HUES64 (cell line): ENCODE data around the gene SLC25A27.
"Not testable (repeated sequence)": the region's sequence is repeated elsewhere in the genome, so short reads cannot be mapped to it uniquely, and the experiment has no call there.

ENCODE experiments used
- H3K27ac ChIP-seq: 2 replicates; pipeline ENCODE4 v1.7.0; 2013; ENCODE audit warnings: low read depth, low read length, inconsistent platforms
- H3K27me3 ChIP-seq: 2 replicates; pipeline ENCODE4 v1.6.1; 2013; ENCODE audit warnings: mild to moderate bottlenecking, low read length; ENCODE audit not compliant: insufficient read depth
- H3K36me3 ChIP-seq: 2 replicates; pipeline ENCODE4 v1.6.1; 2013; ENCODE audit warnings: mild to moderate bottlenecking, low read length; ENCODE audit not compliant: insufficient read depth
- H3K4me1 ChIP-seq: 2 replicates; pipeline ENCODE4 v1.6.1; 2013; ENCODE audit warnings: mild to moderate bottlenecking, low read length, moderate library complexity; ENCODE audit not compliant: insufficient read depth
- H3K4me3 ChIP-seq: 2 replicates; pipeline ENCODE4 v1.5.1; 2013; ENCODE audit warnings: mild to moderate bottlenecking, low read length, moderate library complexity
- H3K9ac ChIP-seq: 2 replicates; pipeline ENCODE4 v1.6.1; 2013; ENCODE audit warnings: mild to moderate bottlenecking, low read depth, low read length
- H3K9me3 ChIP-seq: 2 replicates; pipeline ENCODE4 v1.6.1; 2013; ENCODE audit warnings: low read depth, low read length; ENCODE audit not compliant: insufficient read depth
- WGBS: fragments of 150-250, 120-280 bp; methylation state at CpG from one replicate; pipeline ENCODE4 v1.1.7; 2013; ENCODE audit warnings: missing lambda C conversion rate; 5-methylcytosine and 5-hydroxymethylcytosine counted together

SLC25A27 gene

DNA sequence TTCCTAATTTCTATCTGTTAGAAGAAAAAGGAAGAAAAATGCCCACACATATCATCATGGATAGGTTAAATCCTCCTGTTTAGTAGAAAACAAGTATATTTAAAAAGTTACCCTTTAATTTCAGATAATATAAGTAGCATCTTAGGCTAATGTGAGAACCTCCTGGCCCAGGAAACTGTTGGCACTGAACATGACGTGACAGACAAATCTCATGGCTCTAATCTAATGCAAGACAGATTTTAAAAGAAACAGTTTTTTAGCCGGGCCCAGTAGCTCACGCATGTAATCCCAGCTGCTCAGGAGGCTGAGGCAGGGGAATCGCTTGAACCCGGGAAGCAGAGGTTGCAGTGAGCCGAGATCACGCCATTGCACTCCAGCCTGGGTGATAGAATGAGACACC, 23.1 kb upstream of the SLC25A27 start:
- no peaks in the 10 kb centered on the region for H3K36me3 ChIP-seq
- 96% methylated on average over 7 of the region's 7 CpGs for WGBS
- no peaks in the 10 kb centered on the region for H3K27me3 ChIP-seq
- no peak overlapping the region for H3K4me3 ChIP-seq
- H3K9ac ChIP-seq, result no peak overlapping the region
- H3K9me3 ChIP-seq, result no peaks in the 10 kb centered on the region
- H3K4me1 ChIP-seq, result no peaks in the 10 kb centered on the region
- H3K27ac ChIP-seq, result no peak overlapping the region

DNA sequence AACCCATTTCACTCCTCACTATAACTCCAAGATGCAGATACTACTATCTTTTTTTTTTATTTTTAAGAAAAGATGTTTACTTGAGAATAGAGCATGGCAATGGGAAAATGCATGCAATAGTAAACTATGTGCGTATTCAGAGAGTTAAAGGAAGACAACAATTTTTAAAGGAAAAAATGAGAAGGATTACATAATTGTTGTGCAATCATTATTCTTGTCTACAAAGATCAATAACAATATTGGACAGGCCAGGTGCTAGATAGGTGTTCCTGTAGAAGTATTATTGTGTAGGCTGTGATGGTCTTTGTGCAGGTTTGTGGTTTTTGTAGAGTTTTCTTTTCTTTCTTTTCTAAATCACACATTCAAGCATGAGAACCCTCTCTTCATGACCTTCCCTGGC, 20.7 kb upstream of the SLC25A27 start:
- WGBS, result 100% methylated on average over 1 of the region's 1 CpG
- Histone ChIP-seq H3K9ac (no peak overlapping the region), H3K36me3 (no peaks in the 10 kb centered on the region), H3K4me3 (no peak overlapping the region), H3K4me1 (no peaks in the 10 kb centered on the region), H3K27ac (no peak overlapping the region), H3K9me3 (no peaks in the 10 kb centered on the region), H3K27me3 (no peaks in the 10 kb centered on the region)

GRCh38 chr6:46635462-46635861, 17.3 kb upstream of the SLC25A27 start:
- Histone ChIP-seq H3K27ac (no peak overlapping the region), H3K4me3 (no peak overlapping the region), H3K4me1 (no peaks in the 10 kb centered on the region), H3K27me3 (no peaks in the 10 kb centered on the region), H3K9me3 (no peaks in the 10 kb centered on the region), H3K36me3 (no peaks in the 10 kb centered on the region), H3K9ac (no peak overlapping the region)
- 96% methylated on average over 5 of the region's 6 CpGs for WGBS

GRCh38 chr6:46637145-46637544, 15.6 kb upstream of the SLC25A27 start:
- Histone ChIP-seq H3K27me3 (no peaks in the 10 kb centered on the region), H3K9me3 (no peaks in the 10 kb centered on the region), H3K4me3 (no peak overlapping the region), H3K27ac (no peak overlapping the region), H3K9ac (no peak overlapping the region), H3K36me3 (no peaks in the 10 kb centered on the region), H3K4me1 (no peaks in the 10 kb centered on the region)
- 91% methylated on average over 5 of the region's 5 CpGs for WGBS

GRCh38 chr6:46637933-46638332, 14.8 kb upstream of the SLC25A27 start:
- WGBS, result 100% methylated on average over 1 of the region's 1 CpG
- Histone ChIP-seq H3K27ac (no peak overlapping the region), H3K36me3 (no peaks in the 10 kb centered on the region), H3K4me3 (no peak overlapping the region), H3K9ac (no peak overlapping the region), H3K9me3 (no peaks in the 10 kb centered on the region), H3K4me1 (no peaks in the 10 kb centered on the region), H3K27me3 (no peaks in the 10 kb centered on the region)

GRCh38 chr6:46638650-46639049, 14.1 kb upstream of the SLC25A27 start:
- Histone ChIP-seq H3K9ac (no peak overlapping the region), H3K27ac (no peak overlapping the region), H3K36me3 (no peaks in the 10 kb centered on the region), H3K4me1 (no peaks in the 10 kb centered on the region), H3K4me3 (no peak overlapping the region), H3K9me3 (no peaks in the 10 kb centered on the region), H3K27me3 (no peaks in the 10 kb centered on the region)
- WGBS, result 80% methylated on average over 2 of the region's 2 CpGs

- H3K4me1 ChIP-seq, result no peaks in the 10 kb centered on the region
- WGBS, result 93% methylated on average over 4 of the region's 4 CpGs
- no peak overlapping the region for H3K9ac ChIP-seq
- no peaks in the 10 kb centered on the region for H3K36me3 ChIP-seq
- no peaks in the 10 kb centered on the region for H3K27me3 ChIP-seq
- no peaks in the 10 kb centered on the region for H3K9me3 ChIP-seq
- H3K27ac ChIP-seq, result no peak overlapping the region
- no peak overlapping the region for H3K4me3 ChIP-seq
These were observed 9.6 kb upstream of the SLC25A27 start for GRCh38 chr6:46642928-46643751.

DNA sequence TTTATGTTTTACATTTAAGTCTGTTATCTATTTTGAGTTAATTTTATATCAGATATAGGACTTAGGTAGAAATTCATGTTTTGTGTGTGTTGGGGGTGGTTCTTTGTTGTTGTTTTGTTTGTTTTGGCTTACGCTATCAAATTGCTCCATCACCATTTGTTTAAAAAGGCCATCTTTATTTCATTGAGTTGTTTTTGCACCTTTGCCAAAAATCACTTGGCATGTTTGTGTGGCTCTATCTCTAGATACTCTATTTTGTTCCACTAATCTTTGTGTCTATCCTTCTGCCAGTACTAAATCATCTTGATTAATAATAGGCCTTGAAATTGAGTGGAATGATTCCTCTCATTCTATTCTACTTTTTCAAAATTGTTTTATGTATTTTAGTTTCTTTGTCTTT, 7.5 kb upstream of the SLC25A27 start:
- no peak overlapping the region for H3K4me3 ChIP-seq
- no peaks in the 10 kb centered on the region for H3K4me1 ChIP-seq
- H3K36me3 ChIP-seq, result no peaks in the 10 kb centered on the region
- no peak overlapping the region for H3K9ac ChIP-seq
- no peaks in the 10 kb centered on the region for H3K9me3 ChIP-seq
- no peaks in the 10 kb centered on the region for H3K27me3 ChIP-seq
- WGBS, result no CpG with 5 or more reads among the region's 1 CpG
- no peak overlapping the region for H3K27ac ChIP-seq

- not testable (repeated sequence) for H3K9me3 ChIP-seq, H3K27me3 ChIP-seq, H3K4me1 ChIP-seq, H3K9ac ChIP-seq, H3K4me3 ChIP-seq, H3K36me3 ChIP-seq, H3K27ac ChIP-seq
- no CpG with 5 or more reads among the region's 4 CpGs for WGBS
These were observed 4.7 kb upstream of the SLC25A27 start for GRCh38 chr6:46648108-46648507.

- Histone ChIP-seq H3K4me3 (no peak overlapping the region), H3K27me3 (peaks cover 17% of the 10 kb centered on the region), H3K4me1 (peaks cover 5% of the 10 kb centered on the region; the same call in 1 of the 2 replicates), H3K36me3 (no peaks in the 10 kb centered on the region), H3K27ac (no peak overlapping the region), H3K9ac (no peak overlapping the region), H3K9me3 (no peaks in the 10 kb centered on the region)
- WGBS, result 94% methylated on average over 4 of the region's 5 CpGs
These were observed 3.8 kb upstream of the SLC25A27 start for GRCh38 chr6:46648869-46649492.

DNA sequence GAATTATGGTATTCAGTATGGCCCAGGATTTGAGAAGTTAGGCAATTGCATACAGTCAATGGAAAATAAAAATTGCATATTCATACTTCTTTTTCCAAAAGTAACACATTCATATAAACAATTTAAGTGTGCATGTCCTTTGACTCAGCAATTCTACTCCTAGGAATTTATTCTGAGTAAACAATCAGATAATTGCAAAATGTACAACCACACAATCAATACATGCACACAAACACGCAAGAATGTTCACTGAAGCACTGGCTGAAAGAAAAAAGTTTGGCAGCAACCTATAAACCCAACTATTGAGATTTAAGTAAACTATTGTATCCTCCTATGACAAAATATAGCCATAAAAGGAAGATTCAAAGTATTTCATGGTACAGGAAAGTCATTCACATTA, 1.8 kb upstream of the SLC25A27 start:
- Histone ChIP-seq H3K27me3 (peaks cover 30% of the 10 kb centered on the region), H3K4me3 (0 out of 2 replicates have a peak overlapping the region, but pooled peaks have one; percentile 98), H3K9ac (no peak overlapping the region), H3K27ac (no peak overlapping the region), H3K9me3 (no peaks in the 10 kb centered on the region), H3K4me1 (peaks cover 5% of the 10 kb centered on the region; the same call in 1 of the 2 replicates), H3K36me3 (no peaks in the 10 kb centered on the region)
- 100% methylated on average over 1 of the region's 1 CpG for WGBS
